ENCODE data around the gene OLFML1. TPM values are rescaled to one million over a fixed set of nuclear protein-coding genes. Genes with fewer than 3 reads are reported as not detected.

Gene OLFML1
- total RNA-seq, 1 experiment from 2014 or later, result not detected

GRCh38 chr11:7489376-7489775, 4.1 kb downstream of the OLFML1 start:
- no peaks in the 10 kb centered on the region for H3K9me3 ChIP-seq (ENCODE audit: low read length)
- BruUV-seq (replicated peaks), result no TSS peak
- intact Hi-C loops (cut with micrococcal nuclease), result no loop called here
- no peaks in the 10 kb centered on the region for H3K36me3 ChIP-seq (ENCODE audit: low read depth, low read length)
- CTCF ChIA-PET, result no interaction called here
- 0 out of 2 replicates have a peak, but pooled peaks cover 21% of the 10 kb centered on the region for H3K27me3 ChIP-seq (ENCODE audit: low read length)
- H3K79me2 ChIP-seq (ENCODE audit: low read length), result no peaks in the 10 kb centered on the region
- H3K4me3 ChIP-seq (ENCODE audit: low read length), result no peak overlapping the region
- no peaks in the 10 kb centered on the region for H3F3A ChIP-seq (ENCODE audit: low read length, unreplicated experiment)
- no peak for ATAC-seq
- POLR2A ChIA-PET (ENCODE audit: unreplicated experiment), result no interaction called here
- H3K9ac ChIP-seq (ENCODE audit: low read length), result no peak overlapping the region
- peaks cover 4% of the 10 kb centered on the region; the same call in 1 of the 2 replicates for H3K4me1 ChIP-seq (ENCODE audit: insufficient read depth, low read length)
- H3K27ac ChIP-seq (ENCODE audit: low read length), result no peak overlapping the region
- TF ChIP-seq CTCF (conservative IDR thresholded peaks at IDR 0.05; ENCODE audit: low read depth, low read length) (no peak), EZH2 (IDR thresholded peaks at IDR 0.05; ENCODE audit: low read length, unreplicated experiment) (no peak)
- no peaks in the 10 kb centered on the region for H3K9me2 ChIP-seq (replicated peaks; ENCODE audit: low read length)
- no peak overlapping the region for H3K4me2 ChIP-seq (ENCODE audit: low read length)
- no peak for DNase-seq
- H4K20me1 ChIP-seq (ENCODE audit: low read length), result no peaks in the 10 kb centered on the region
- H2AFZ ChIP-seq (ENCODE audit: low read length), result no peak overlapping the region

- no TSS peak for BruUV-seq (replicated peaks)
- H3K4me2 ChIP-seq (ENCODE audit: low read length), result no peak overlapping the region
- DNase-seq, result peak; percentile 60
- H3K79me2 ChIP-seq (ENCODE audit: low read length), result no peaks in the 10 kb centered on the region
- no peak overlapping the region for H3K27ac ChIP-seq (ENCODE audit: low read length)
- CTCF ChIA-PET, result no interaction called here
- H3F3A ChIP-seq (ENCODE audit: low read length, unreplicated experiment), result no peaks in the 10 kb centered on the region
- intact Hi-C loops (cut with micrococcal nuclease), result no loop called here
- H3K4me3 ChIP-seq (ENCODE audit: low read length), result no peak overlapping the region
- H4K20me1 ChIP-seq (ENCODE audit: low read length), result no peaks in the 10 kb centered on the region
- H3K27me3 ChIP-seq (ENCODE audit: low read length), result 0 out of 2 replicates have a peak, but pooled peaks cover 25% of the 10 kb centered on the region
- peak; percentile 46; the same call in 1 of the 2 replicates for ATAC-seq
- H2AFZ ChIP-seq (ENCODE audit: low read length), result no peak overlapping the region
- TF ChIP-seq CTCF (conservative IDR thresholded peaks at IDR 0.05; ENCODE audit: low read depth, low read length) (no peak), EZH2 (IDR thresholded peaks at IDR 0.05; ENCODE audit: low read length, unreplicated experiment) (no peak), EZH2phosphoT487 (IDR thresholded peaks at IDR 0.05; ENCODE audit: borderline replicate concordance, low read length) (no peak)
- H3K9ac ChIP-seq (ENCODE audit: low read length), result no peak overlapping the region
- no peaks in the 10 kb centered on the region for H3K9me3 ChIP-seq (ENCODE audit: low read length)
- peaks cover 4% of the 10 kb centered on the region; the same call in 1 of the 2 replicates for H3K4me1 ChIP-seq (ENCODE audit: insufficient read depth, low read length)
- no peaks in the 10 kb centered on the region for H3K36me3 ChIP-seq (ENCODE audit: low read depth, low read length)
- POLR2A ChIA-PET (ENCODE audit: unreplicated experiment), result no interaction called here
- H3K9me2 ChIP-seq (replicated peaks; ENCODE audit: low read length), result no peaks in the 10 kb centered on the region
Measured at GRCh38 chr11:7490054-7490453, 4.7 kb downstream of the OLFML1 start.

GRCh38 chr11:7490535-7490934, 5.2 kb downstream of the OLFML1 start:
- ChIA-PET CTCF (no interaction called here), POLR2A (ENCODE audit: unreplicated experiment) (no interaction called here)
- Histone ChIP-seq H3F3A (ENCODE audit: low read length, unreplicated experiment) (no peaks in the 10 kb centered on the region), H3K27ac (ENCODE audit: low read length) (no peak overlapping the region), H3K27me3 (ENCODE audit: low read length) (peaks cover 28% of the 10 kb centered on the region; the same call in 1 of the 2 replicates), H3K4me2 (ENCODE audit: low read length) (no peak overlapping the region), H3K9me3 (ENCODE audit: low read length) (no peaks in the 10 kb centered on the region), H2AFZ (ENCODE audit: low read length) (no peak overlapping the region), H3K4me3 (ENCODE audit: low read length) (no peak overlapping the region), H3K9me2 (replicated peaks; ENCODE audit: low read length) (no peaks in the 10 kb centered on the region), H4K20me1 (ENCODE audit: low read length) (no peaks in the 10 kb centered on the region), H3K9ac (ENCODE audit: low read length) (no peak overlapping the region), H3K4me1 (ENCODE audit: insufficient read depth, low read length) (peaks cover 4% of the 10 kb centered on the region; the same call in 1 of the 2 replicates), H3K36me3 (ENCODE audit: low read depth, low read length) (no peaks in the 10 kb centered on the region), H3K79me2 (ENCODE audit: low read length) (no peaks in the 10 kb centered on the region)
- ATAC-seq, result no peak
- BruUV-seq (replicated peaks), result no TSS peak
- intact Hi-C loops (cut with micrococcal nuclease), result no loop called here
- no peak for TF ChIP-seq EZH2 (IDR thresholded peaks at IDR 0.05; ENCODE audit: low read length, unreplicated experiment)
- DNase-seq, result no peak
